Hematopoietic multipotent progenitor cell treated with erythropoietin and hydrocortisone succinate and interleukin-3 and kit ligand, for 15 days (in vitro differentiated cells): ENCODE measurements around the gene OSTN.
"Not testable (repeated sequence)": the region's sequence is repeated elsewhere in the genome, so short reads cannot be mapped to it uniquely, and the experiment has no call there.

Experiments
- DNase-seq: peaks from one replicate; pipeline ENCODE4 v3.0.0-alpha.2; 2015; ENCODE audit warnings: low spot score

The OSTN gene

GRCh38 chr3:191235331-191236314 lies 36.6 kb downstream of the OSTN start:
- no peak for DNase-seq

GRCh38 chr3:191236646-191237045 lies 37.6 kb downstream of the OSTN start:
- DNase-seq: no peak

- DNase-seq: no peak
Measured at GRCh38 chr3:191237047-191237882, 38.2 kb downstream of the OSTN start.

- DNase-seq: no peak
Measured at GRCh38 chr3:191238321-191238817, 39.3 kb downstream of the OSTN start.

GRCh38 chr3:191239407-191240031 lies 40.5 kb downstream of the OSTN start:
- no peak for DNase-seq

- no peak for DNase-seq
Measured at GRCh38 chr3:191240486-191240885, 41.4 kb downstream of the OSTN start.

- no peak for DNase-seq
Measured at GRCh38 chr3:191244242-191244867, 45.3 kb downstream of the OSTN start.

- DNase-seq: not testable (repeated sequence)
Measured at GRCh38 chr3:191246034-191246433, 47.0 kb downstream of the OSTN start.

GRCh38 chr3:191246630-191247029 lies 47.6 kb downstream of the OSTN start:
- DNase-seq: no peak

GRCh38 chr3:191253089-191253799 lies 54.2 kb downstream of the OSTN start:
- no peak for DNase-seq

GRCh38 chr3:191254098-191254873 lies 55.2 kb downstream of the OSTN start:
- DNase-seq: no peak

GRCh38 chr3:191255156-191255555 lies 56.1 kb downstream of the OSTN start:
- DNase-seq: no peak

- DNase-seq: no peak
Measured at GRCh38 chr3:191256405-191256804, 57.4 kb downstream of the OSTN start.

- DNase-seq: no peak
Measured at GRCh38 chr3:191257286-191257685, 58.2 kb downstream of the OSTN start.

- DNase-seq: no peak
Measured at GRCh38 chr3:191259486-191259885, 60.4 kb downstream of the OSTN start.

GRCh38 chr3:191260431-191261303 lies 61.6 kb downstream of the OSTN start:
- DNase-seq: no peak

GRCh38 chr3:191261304-191261638 lies 62.2 kb downstream of the OSTN start:
- no peak for DNase-seq

GRCh38 chr3:191262650-191263049 lies 63.6 kb downstream of the OSTN start:
- no peak for DNase-seq

- DNase-seq: no peak
Measured at GRCh38 chr3:191263365-191263764, 64.3 kb downstream of the OSTN start.
